Liver (tissue), 9 donors: ENCODE results near the gene ZMYND8. TPM values are rescaled to one million over a fixed set of nuclear protein-coding genes. Genes with fewer than 3 reads are reported as not detected.

Source experiments
- DNase-seq: peaks from one replicate; pipeline ENCODE4 v3.0.0-alpha.2; 2017; ENCODE audit warnings: low spot score
- H3K27ac ChIP-seq, 2 donors: one replicate each; pipeline ENCODE4 v1.7.0; 2013; ENCODE audit warnings: inconsistent platforms in 2 of 2, low read length in 2 of 2, control low read depth in 1 of 2, low read depth in 1 of 2, mild to moderate bottlenecking in 1 of 2
- H3K27me3 ChIP-seq, 4 donors: one replicate each; pipeline versions ENCODE4 v1.6.1 to v1.7.0; 2013; ENCODE audit warnings: low read length in 3 of 4, inconsistent platforms in 1 of 4, mild to moderate bottlenecking in 1 of 4, moderate library complexity in 1 of 4; ENCODE audit not compliant: control insufficient read depth in 4 of 4, insufficient read depth in 4 of 4
- H3K36me3 ChIP-seq, 4 donors: one replicate each; pipeline versions ENCODE4 v1.6.1 to v1.7.0; 2013; ENCODE audit warnings: low read length in 3 of 4, mild to moderate bottlenecking in 3 of 4, low read depth in 1 of 4, moderate library complexity in 1 of 4; ENCODE audit not compliant: control insufficient read depth in 4 of 4, insufficient read depth in 3 of 4
- H3K4me1 ChIP-seq, 4 donors: one replicate each; pipeline versions ENCODE4 v1.6.1 to v1.7.0; 2013; ENCODE audit warnings: low read length in 3 of 4, mild to moderate bottlenecking in 3 of 4, moderate library complexity in 1 of 4; ENCODE audit not compliant: control insufficient read depth in 4 of 4, insufficient read depth in 4 of 4
- H3K4me3 ChIP-seq, 3 donors: one replicate each; pipeline versions ENCODE4 v1.6.1 to v1.7.0; 2013; ENCODE audit warnings: low read length in 3 of 3, control low read depth in 1 of 3, low read depth in 1 of 3, mild to moderate bottlenecking in 1 of 3
- H3K9ac ChIP-seq, 2 donors: one replicate each; pipeline ENCODE4 v1.7.0; 2013; ENCODE audit warnings: low read length in 2 of 2, mild to moderate bottlenecking in 2 of 2, moderate library complexity in 2 of 2, control low read depth in 1 of 2, low read depth in 1 of 2
- H3K9me3 ChIP-seq, 4 donors: one replicate each; pipeline versions ENCODE4 v1.6.1 to v1.7.0; 2013; ENCODE audit warnings: low read length in 3 of 4; ENCODE audit not compliant: control insufficient read depth in 4 of 4
- EGR1 ChIP-seq, 2 donors: IDR thresholded peaks; 2 replicates each; pipeline ENCODE4 v1.6.1; 2016 to 2018; ENCODE audit warnings: antibody characterized with exemption in 2 of 2, low read depth in 2 of 2
- FOXA1 ChIP-seq: IDR thresholded peaks from 2 replicates; pipeline ENCODE4 v1.6.1; 2016; ENCODE audit warnings: antibody characterized with exemption
- FOXA2 ChIP-seq: IDR thresholded peaks from 2 replicates; pipeline ENCODE4 v1.6.1; 2016; ENCODE audit warnings: antibody characterized with exemption
- GABPA ChIP-seq, 2 donors: IDR thresholded peaks in 1 of 2; conservative IDR thresholded peaks in 1 of 2; 2 replicates each; pipeline ENCODE4 v1.6.1; 2016; ENCODE audit warnings: antibody characterized with exemption in 2 of 2, mild to moderate bottlenecking in 1 of 2, moderate library complexity in 1 of 2
- HNF4A ChIP-seq, 2 donors: conservative IDR thresholded peaks; 2 replicates each; pipeline ENCODE4 v1.6.1; 2016; ENCODE audit warnings: antibody characterized with exemption in 2 of 2, mild to moderate bottlenecking in 2 of 2
- HNF4G ChIP-seq: IDR thresholded peaks from 2 replicates; pipeline ENCODE4 v1.6.1; 2016; ENCODE audit warnings: antibody characterized with exemption
- JUND ChIP-seq, 2 donors: IDR thresholded peaks; 2 replicates each; pipeline ENCODE4 v1.6.1; 2016; ENCODE audit warnings: antibody characterized with exemption in 2 of 2
- NR2F2 ChIP-seq: IDR thresholded peaks from 2 replicates; pipeline ENCODE4 v1.6.1; 2016; ENCODE audit warnings: antibody characterized with exemption
- RAD21 ChIP-seq, 2 donors: IDR thresholded peaks; 2 replicates each; pipeline ENCODE4 v1.6.1; 2016; ENCODE audit warnings: antibody characterized with exemption in 2 of 2, mild to moderate bottlenecking in 2 of 2
- RXRA ChIP-seq, 2 donors: IDR thresholded peaks; 2 replicates each; pipeline ENCODE4 v1.6.1; 2017 to 2018; ENCODE audit warnings: antibody characterized with exemption in 2 of 2, mild to moderate bottlenecking in 1 of 2
- SP1 ChIP-seq: IDR thresholded peaks from 2 replicates; pipeline ENCODE4 v1.6.1; 2018; ENCODE audit warnings: antibody characterized with exemption, mild to moderate bottlenecking
- TAF1 ChIP-seq: conservative IDR thresholded peaks from 2 replicates; pipeline ENCODE4 v1.6.1; 2016; ENCODE audit warnings: antibody characterized with exemption, mild to moderate bottlenecking
- YY1 ChIP-seq: IDR thresholded peaks from 2 replicates; pipeline ENCODE4 v1.6.1; 2016; ENCODE audit warnings: antibody characterized with exemption, mild to moderate bottlenecking
- WGBS: extraction: QIAGEN DNeasy Blood & Tissue Kit; methylation state at CpG from one replicate; pipeline ENCODE4 v1.1.7; 2013; 5-methylcytosine and 5-hydroxymethylcytosine counted together
- polyA plus RNA-seq, 2 donors: library from polyadenylated mRNA; stranded (reverse) in 1 of 2; unstranded in 1 of 2; fragments of 200-250 nt in 1 of 2; fragments of >200 nt in 1 of 2; fragmentation: Nextera tagmentation in 1 of 2; extraction: Ambion mirVana in 1 of 2; gene quantifications; one replicate each; pipeline versions ENCODE4 v1.2.1 to v1.2.3, GENCODE V29; 2013 to 2015
- total RNA-seq, 2 donors: library from RNA; depleted of rRNA; stranded (reverse); fragments of >200 nt; gene quantifications; one replicate each; pipeline ENCODE4 v1.2.3, GENCODE V29; 2014
- TF ChIP-seq, protein P1 (sequence below): fragments of 150-350 bp; IDR thresholded peaks from 2 replicates; pipeline ENCODE4 v1.5.1; 2017; ENCODE audit warnings: improper control_type of control experiment, low read depth, low read length; ENCODE audit not compliant: missing input control
- TF ChIP-seq, protein P2 (sequence below): IDR thresholded peaks from 2 replicates; pipeline ENCODE4 v1.6.1; 2016; ENCODE audit warnings: antibody characterized with exemption
- TF ChIP-seq, protein P3 (sequence below): IDR thresholded peaks from 2 replicates; pipeline ENCODE4 v1.6.1; 2016; ENCODE audit warnings: antibody characterized with exemption, mild to moderate bottlenecking
- TF ChIP-seq, protein P4 (sequence below): IDR thresholded peaks from 2 replicates; pipeline ENCODE4 v1.6.1; 2016; ENCODE audit warnings: antibody characterized with exemption
- TF ChIP-seq, protein P5 (sequence below): IDR thresholded peaks from 2 replicates; pipeline ENCODE4 v1.6.1; 2016; ENCODE audit warnings: antibody characterized with exemption
- donor health status: healthy.
- donor health status: healthy.
- donor health status: healthy.
- donor health status: healthy.
- donor health status: healthy.

Gene ZMYND8
- total and polyA plus RNA-seq, 4 donors: 3.3 to 23.5 (median 6.8) TPM

DNA sequence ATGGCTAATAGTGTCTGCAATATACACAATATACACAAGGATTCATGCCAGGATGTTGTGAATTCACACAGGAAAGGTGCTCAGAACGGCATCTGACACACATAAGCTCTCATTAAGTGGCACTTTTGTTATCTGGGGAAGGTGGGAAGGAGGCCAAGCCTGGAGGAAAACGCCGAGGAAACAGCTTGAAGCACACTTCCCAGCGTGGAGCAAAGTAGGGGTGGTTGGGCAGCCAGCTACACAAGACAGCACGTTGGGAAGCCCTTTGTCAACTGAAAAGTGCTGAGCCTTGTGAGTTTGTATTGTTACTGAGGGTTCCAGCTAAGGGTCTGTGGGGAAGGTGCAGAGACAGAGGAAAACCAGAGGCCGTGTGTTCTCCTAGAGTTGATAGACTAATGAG lies 181.0 kb downstream of the ZMYND8 start:
- WGBS: 39% methylated on average over 6 of the region's 6 CpGs
- no peak overlapping the region for H3K27ac ChIP-seq
- no peaks in the 10 kb centered on the region for H3K27me3 ChIP-seq
- no peaks in the 10 kb centered on the region for H3K36me3 ChIP-seq
- DNase-seq: no peak
- no peaks in the 10 kb centered on the region for H3K9me3 ChIP-seq
- no peak overlapping the region for H3K9ac ChIP-seq
- H3K4me3 ChIP-seq: no peak overlapping the region
- no peaks in the 10 kb centered on the region for H3K4me1 ChIP-seq
- TF ChIP-seq HNF4G (no peak), NR2F2 (no peak), YY1 (no peak), FOXA1 (no peak), RXRA (IDR thresholded peaks at IDR 0.05) (no peak), RAD21 (IDR thresholded peaks at IDR 0.05) (no peak), TAF1 (no peak), GABPA (IDR thresholded peaks at IDR 0.05 in 1 of 2, conservative IDR thresholded peaks at IDR 0.05 in 1 of 2) (no peak), SP1 (no peak), EGR1 (IDR thresholded peaks at IDR 0.05; ENCODE audit: low read depth in 2 of 2) (no peak), JUND (IDR thresholded peaks at IDR 0.05) (no peak), HNF4A (conservative IDR thresholded peaks at IDR 0.05) (no peak), FOXA2 (no peak)
- TF ChIP-seq, protein P1, sequence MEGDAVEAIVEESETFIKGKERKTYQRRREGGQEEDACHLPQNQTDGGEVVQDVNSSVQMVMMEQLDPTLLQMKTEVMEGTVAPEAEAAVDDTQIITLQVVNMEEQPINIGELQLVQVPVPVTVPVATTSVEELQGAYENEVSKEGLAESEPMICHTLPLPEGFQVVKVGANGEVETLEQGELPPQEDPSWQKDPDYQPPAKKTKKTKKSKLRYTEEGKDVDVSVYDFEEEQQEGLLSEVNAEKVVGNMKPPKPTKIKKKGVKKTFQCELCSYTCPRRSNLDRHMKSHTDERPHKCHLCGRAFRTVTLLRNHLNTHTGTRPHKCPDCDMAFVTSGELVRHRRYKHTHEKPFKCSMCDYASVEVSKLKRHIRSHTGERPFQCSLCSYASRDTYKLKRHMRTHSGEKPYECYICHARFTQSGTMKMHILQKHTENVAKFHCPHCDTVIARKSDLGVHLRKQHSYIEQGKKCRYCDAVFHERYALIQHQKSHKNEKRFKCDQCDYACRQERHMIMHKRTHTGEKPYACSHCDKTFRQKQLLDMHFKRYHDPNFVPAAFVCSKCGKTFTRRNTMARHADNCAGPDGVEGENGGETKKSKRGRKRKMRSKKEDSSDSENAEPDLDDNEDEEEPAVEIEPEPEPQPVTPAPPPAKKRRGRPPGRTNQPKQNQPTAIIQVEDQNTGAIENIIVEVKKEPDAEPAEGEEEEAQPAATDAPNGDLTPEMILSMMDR: no peak
- TF ChIP-seq, protein P2, sequence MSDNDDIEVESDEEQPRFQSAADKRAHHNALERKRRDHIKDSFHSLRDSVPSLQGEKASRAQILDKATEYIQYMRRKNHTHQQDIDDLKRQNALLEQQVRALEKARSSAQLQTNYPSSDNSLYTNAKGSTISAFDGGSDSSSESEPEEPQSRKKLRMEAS: no peak
- TF ChIP-seq, protein P3, sequence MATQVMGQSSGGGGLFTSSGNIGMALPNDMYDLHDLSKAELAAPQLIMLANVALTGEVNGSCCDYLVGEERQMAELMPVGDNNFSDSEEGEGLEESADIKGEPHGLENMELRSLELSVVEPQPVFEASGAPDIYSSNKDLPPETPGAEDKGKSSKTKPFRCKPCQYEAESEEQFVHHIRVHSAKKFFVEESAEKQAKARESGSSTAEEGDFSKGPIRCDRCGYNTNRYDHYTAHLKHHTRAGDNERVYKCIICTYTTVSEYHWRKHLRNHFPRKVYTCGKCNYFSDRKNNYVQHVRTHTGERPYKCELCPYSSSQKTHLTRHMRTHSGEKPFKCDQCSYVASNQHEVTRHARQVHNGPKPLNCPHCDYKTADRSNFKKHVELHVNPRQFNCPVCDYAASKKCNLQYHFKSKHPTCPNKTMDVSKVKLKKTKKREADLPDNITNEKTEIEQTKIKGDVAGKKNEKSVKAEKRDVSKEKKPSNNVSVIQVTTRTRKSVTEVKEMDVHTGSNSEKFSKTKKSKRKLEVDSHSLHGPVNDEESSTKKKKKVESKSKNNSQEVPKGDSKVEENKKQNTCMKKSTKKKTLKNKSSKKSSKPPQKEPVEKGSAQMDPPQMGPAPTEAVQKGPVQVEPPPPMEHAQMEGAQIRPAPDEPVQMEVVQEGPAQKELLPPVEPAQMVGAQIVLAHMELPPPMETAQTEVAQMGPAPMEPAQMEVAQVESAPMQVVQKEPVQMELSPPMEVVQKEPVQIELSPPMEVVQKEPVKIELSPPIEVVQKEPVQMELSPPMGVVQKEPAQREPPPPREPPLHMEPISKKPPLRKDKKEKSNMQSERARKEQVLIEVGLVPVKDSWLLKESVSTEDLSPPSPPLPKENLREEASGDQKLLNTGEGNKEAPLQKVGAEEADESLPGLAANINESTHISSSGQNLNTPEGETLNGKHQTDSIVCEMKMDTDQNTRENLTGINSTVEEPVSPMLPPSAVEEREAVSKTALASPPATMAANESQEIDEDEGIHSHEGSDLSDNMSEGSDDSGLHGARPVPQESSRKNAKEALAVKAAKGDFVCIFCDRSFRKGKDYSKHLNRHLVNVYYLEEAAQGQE: no peak
- TF ChIP-seq, protein P4, sequence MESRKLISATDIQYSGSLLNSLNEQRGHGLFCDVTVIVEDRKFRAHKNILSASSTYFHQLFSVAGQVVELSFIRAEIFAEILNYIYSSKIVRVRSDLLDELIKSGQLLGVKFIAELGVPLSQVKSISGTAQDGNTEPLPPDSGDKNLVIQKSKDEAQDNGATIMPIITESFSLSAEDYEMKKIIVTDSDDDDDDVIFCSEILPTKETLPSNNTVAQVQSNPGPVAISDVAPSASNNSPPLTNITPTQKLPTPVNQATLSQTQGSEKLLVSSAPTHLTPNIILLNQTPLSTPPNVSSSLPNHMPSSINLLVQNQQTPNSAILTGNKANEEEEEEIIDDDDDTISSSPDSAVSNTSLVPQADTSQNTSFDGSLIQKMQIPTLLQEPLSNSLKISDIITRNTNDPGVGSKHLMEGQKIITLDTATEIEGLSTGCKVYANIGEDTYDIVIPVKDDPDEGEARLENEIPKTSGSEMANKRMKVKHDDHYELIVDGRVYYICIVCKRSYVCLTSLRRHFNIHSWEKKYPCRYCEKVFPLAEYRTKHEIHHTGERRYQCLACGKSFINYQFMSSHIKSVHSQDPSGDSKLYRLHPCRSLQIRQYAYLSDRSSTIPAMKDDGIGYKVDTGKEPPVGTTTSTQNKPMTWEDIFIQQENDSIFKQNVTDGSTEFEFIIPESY: no peak
- TF ChIP-seq, protein P5, sequence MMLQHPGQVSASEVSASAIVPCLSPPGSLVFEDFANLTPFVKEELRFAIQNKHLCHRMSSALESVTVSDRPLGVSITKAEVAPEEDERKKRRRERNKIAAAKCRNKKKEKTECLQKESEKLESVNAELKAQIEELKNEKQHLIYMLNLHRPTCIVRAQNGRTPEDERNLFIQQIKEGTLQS: no peak
